ENCODE results near the gene GNL3.
A peak's percentile ranks its signal among the peaks of the same experiment; 100 is the strongest.
"Not testable (repeated sequence)": the region's sequence is repeated elsewhere in the genome, so short reads cannot be mapped to it uniquely, and the experiment has no call there.

The GNL3 gene

GRCh38 chr3:52685709-52686691 lies at the start of gene GNL3, which contains the start of gene PBRM1:
Gene GNL3 (plus strand): TSS chr3:52686032. CDS start chr3:52686093, 61 bp downstream.
Gene PBRM1 (minus strand): TSS chr3:52685913.
- peak; percentile 91 for DNase-seq

- no peak for DNase-seq
Measured at GRCh38 chr3:52636673-52637072, 49.2 kb upstream of the GNL3 start.

- DNase-seq, result no peak
Measured at GRCh38 chr3:52645549-52645948, 40.3 kb upstream of the GNL3 start.

GRCh38 chr3:52649461-52650210 lies 36.2 kb upstream of the GNL3 start:
- DNase-seq, result no peak

- no peak for DNase-seq
Measured at GRCh38 chr3:52650439-52650838, 35.4 kb upstream of the GNL3 start.

- DNase-seq, result no peak
Measured at GRCh38 chr3:52651592-52651991, 34.2 kb upstream of the GNL3 start.

- DNase-seq, result no peak
Measured at GRCh38 chr3:52655895-52656294, 29.9 kb upstream of the GNL3 start.

GRCh38 chr3:52660046-52660445 lies 25.8 kb upstream of the GNL3 start:
- no peak for DNase-seq

GRCh38 chr3:52663098-52663497 lies 22.7 kb upstream of the GNL3 start:
- no peak for DNase-seq

- DNase-seq, result no peak
Measured at GRCh38 chr3:52670621-52671521, 15.0 kb upstream of the GNL3 start.

- no peak for DNase-seq
Measured at GRCh38 chr3:52671676-52672075, 14.2 kb upstream of the GNL3 start.

GRCh38 chr3:52676201-52676600 lies 9.6 kb upstream of the GNL3 start:
- DNase-seq, result not testable (repeated sequence)

- DNase-seq, result no peak
Measured at GRCh38 chr3:52678265-52679198, 7.3 kb upstream of the GNL3 start.

- DNase-seq, result no peak
Measured at GRCh38 chr3:52679199-52679538, 6.7 kb upstream of the GNL3 start.

- no peak for DNase-seq
Measured at GRCh38 chr3:52679811-52680210, 6.0 kb upstream of the GNL3 start.

GRCh38 chr3:52681596-52681995 lies 4.2 kb upstream of the GNL3 start:
- no peak for DNase-seq

GRCh38 chr3:52682016-52682415 lies 3.8 kb upstream of the GNL3 start:
- no peak for DNase-seq

GRCh38 chr3:52683611-52684010 lies 2.2 kb upstream of the GNL3 start:
- no peak for DNase-seq

GRCh38 chr3:52684184-52684583 lies 1.6 kb upstream of the GNL3 start:
- DNase-seq, result no peak

- peak; percentile 70 for DNase-seq
Measured at GRCh38 chr3:52685285-52685708, 535 bp upstream of the GNL3 start.

GRCh38 chr3:52688266-52688665 lies 2.4 kb downstream of the GNL3 start:
- no peak for DNase-seq

- no peak for DNase-seq
Measured at GRCh38 chr3:52689151-52689550, 3.3 kb downstream of the GNL3 start.
